NOMO-1 (cell line): Measurements from ENCODE around the gene LSM3.
A peak's percentile ranks its signal among the peaks of the same experiment; 100 is the strongest.
"Not testable (repeated sequence)": the region's sequence is repeated elsewhere in the genome, so short reads cannot be mapped to it uniquely, and the experiment has no call there.

Experiments
- DNase-seq, 2 experiments: peaks; one replicate each; lab custom pipeline; 2025; ENCODE audit not compliant: unreplicated experiment in 2 of 2; lab: John Stamatoyannopoulos, UW

The LSM3 gene

GRCh38 chr3:14216257-14217048, 37.8 kb downstream of the LSM3 start:
- no peak for DNase-seq

GRCh38 chr3:14218355-14218754, 39.7 kb downstream of the LSM3 start:
- DNase-seq: no peak

- no peak for DNase-seq
Measured at GRCh38 chr3:14220933-14221332, 42.3 kb downstream of the LSM3 start.

- DNase-seq: no peak
Measured at GRCh38 chr3:14221902-14222301, 43.3 kb downstream of the LSM3 start.

GRCh38 chr3:14222457-14222856, 43.8 kb downstream of the LSM3 start:
- DNase-seq: no peak

- no peak for DNase-seq
Measured at GRCh38 chr3:14222900-14223594, 44.4 kb downstream of the LSM3 start.

- no peak for DNase-seq
Measured at GRCh38 chr3:14223595-14223994, 45.0 kb downstream of the LSM3 start.

- DNase-seq: no peak
Measured at GRCh38 chr3:14224895-14225294, 46.3 kb downstream of the LSM3 start.

GRCh38 chr3:14225421-14225820, 46.8 kb downstream of the LSM3 start:
- DNase-seq: peak; percentile 15 to 49

- not testable (repeated sequence) for DNase-seq
Measured at GRCh38 chr3:14226351-14226750, 47.7 kb downstream of the LSM3 start.

- no peak for DNase-seq
Measured at GRCh38 chr3:14227856-14228255, 49.2 kb downstream of the LSM3 start.

GRCh38 chr3:14228681-14229470, 50.3 kb downstream of the LSM3 start:
- DNase-seq: peak in 1 of 2 experiments; percentile 5

- not testable (repeated sequence) for DNase-seq
Measured at GRCh38 chr3:14229695-14230094, 51.1 kb downstream of the LSM3 start.

- DNase-seq: no peak
Measured at GRCh38 chr3:14230729-14231128, 52.1 kb downstream of the LSM3 start.

GRCh38 chr3:14231145-14231990, 52.8 kb downstream of the LSM3 start:
- DNase-seq: no peak

- no peak for DNase-seq
Measured at GRCh38 chr3:14231998-14232501, 53.4 kb downstream of the LSM3 start.

- no peak for DNase-seq
Measured at GRCh38 chr3:14234251-14235002, 55.8 kb downstream of the LSM3 start.

- DNase-seq: no peak
Measured at GRCh38 chr3:14235003-14235911, 56.6 kb downstream of the LSM3 start.

- no peak for DNase-seq
Measured at GRCh38 chr3:14235912-14236295, 57.3 kb downstream of the LSM3 start.
